CD14-positive monocyte (primary cell): Measurements from ENCODE around the gene CERS4. TPM values are rescaled to one million over a fixed set of nuclear protein-coding genes. Genes with fewer than 3 reads are reported as not detected.

Experiments
- DNase-seq, 3 donors: peaks; one replicate each; pipeline ENCODE4 v3.0.0-alpha.2; 2011 to 2022
- H2AFZ ChIP-seq: 2 replicates; pipeline ENCODE4 v1.6.0; 2012; ENCODE audit warnings: mild to moderate bottlenecking, low read depth, low read length, inconsistent platforms; ENCODE audit not compliant: insufficient read depth, poor library complexity, severe bottlenecking
- H3K27ac ChIP-seq, 2 donors: 1 replicate in 1 of 2; 2 replicates in 1 of 2; pipeline ENCODE4 v1.5.1; 2012 to 2013; ENCODE audit warnings: low read length in 2 of 2, control low read depth in 1 of 2, inconsistent platforms in 1 of 2, low read depth in 1 of 2, mild to moderate bottlenecking in 1 of 2
- H3K27me3 ChIP-seq, 2 donors: one replicate each; pipeline versions ENCODE4 v1.6.0 to v1.6.1; 2011 to 2013; ENCODE audit warnings: low read length in 2 of 2; ENCODE audit not compliant: control insufficient read depth in 2 of 2, insufficient read depth in 2 of 2
- H3K36me3 ChIP-seq, 2 donors: replicated peaks in 1 of 2; 1 replicate in 1 of 2; 2 replicates in 1 of 2; pipeline versions ENCODE4 v1.5.1 to v1.6.1; 2012 to 2013; ENCODE audit warnings: low read length in 2 of 2, control low read depth in 1 of 2, inconsistent platforms in 1 of 2, mild to moderate bottlenecking in 1 of 2; ENCODE audit not compliant: insufficient read depth in 2 of 2, control insufficient read depth in 1 of 2
- H3K4me1 ChIP-seq, 2 donors: 1 replicate in 1 of 2; 2 replicates in 1 of 2; pipeline versions ENCODE4 v1.5.1 to v1.6.1; 2012 to 2013; ENCODE audit warnings: low read length in 2 of 2, control low read depth in 1 of 2, inconsistent platforms in 1 of 2, mild to moderate bottlenecking in 1 of 2, moderate library complexity in 1 of 2; ENCODE audit not compliant: insufficient read depth in 2 of 2, control insufficient read depth in 1 of 2
- H3K4me2 ChIP-seq: replicated peaks from 2 replicates; pipeline ENCODE3; 2012; ENCODE audit warnings: low read length, moderate library complexity, mild to moderate bottlenecking; ENCODE audit not compliant: poor library complexity, severe bottlenecking; ENCODE audit errors: extremely low read depth
- H3K4me3 ChIP-seq, 3 experiments: fragments of 200-600 bp in 1 of 3; sonication (generic) in 1 of 3; replicated peaks in 1 of 3; 1 replicate in 2 of 3; 2 replicates in 1 of 3; pipeline ENCODE4 v1.5.1; 2011 to 2013; ENCODE audit warnings: low read length in 3 of 3, mild to moderate bottlenecking in 3 of 3, control low read depth in 2 of 3, low read depth in 2 of 3, inconsistent platforms in 1 of 3, moderate library complexity in 1 of 3
- H3K79me2 ChIP-seq: 2 replicates; pipeline ENCODE4 v1.6.0; 2012; ENCODE audit warnings: mild to moderate bottlenecking, control low read depth, inconsistent platforms, low read length, moderate library complexity; ENCODE audit not compliant: insufficient read depth
- H3K9ac ChIP-seq: 2 replicates; pipeline ENCODE4 v1.6.0; 2017; ENCODE audit warnings: low read length, mild to moderate bottlenecking; ENCODE audit not compliant: insufficient read depth, poor library complexity, severe bottlenecking
- H3K9me3 ChIP-seq, 2 donors: replicated peaks in 1 of 2; 1 replicate in 1 of 2; 2 replicates in 1 of 2; pipeline versions ENCODE4 v1.5.1 to v1.6.1; 2012 to 2013; ENCODE audit warnings: low read length in 2 of 2, control low read depth in 1 of 2; ENCODE audit not compliant: control insufficient read depth in 1 of 2, insufficient read depth in 1 of 2
- H4K20me1 ChIP-seq: 2 replicates; pipeline ENCODE4 v1.6.0; 2012; ENCODE audit warnings: mild to moderate bottlenecking, low read length, control low read depth, moderate library complexity; ENCODE audit not compliant: insufficient read depth
- H3K27ac Mint-ChIP-seq, 7 donors: one replicate each; pipeline ENCODE4 v1.8.0; 2020; ENCODE audit warnings: mild to moderate bottlenecking in 7 of 7, mixed read lengths in 7 of 7, moderate library complexity in 6 of 7, inconsistent platforms in 2 of 7
- H3K27me3 Mint-ChIP-seq, 3 donors: one replicate each; pipeline ENCODE4 v1.8.0; 2021 to 2022; ENCODE audit warnings: low read depth in 3 of 3, mild to moderate bottlenecking in 3 of 3, mixed read lengths in 3 of 3, moderate library complexity in 3 of 3, inconsistent platforms in 1 of 3
- H3K36me3 Mint-ChIP-seq, 2 donors: one replicate each; pipeline ENCODE4 v1.8.0; 2020; ENCODE audit warnings: mixed read lengths in 2 of 2, inconsistent platforms in 1 of 2, mild to moderate bottlenecking in 1 of 2
- H3K4me1 Mint-ChIP-seq: one replicate; pipeline ENCODE4 v1.8.0; 2020; ENCODE audit warnings: mild to moderate bottlenecking, mixed read lengths
- H3K4me3 Mint-ChIP-seq, 2 donors: one replicate each; pipeline ENCODE4 v1.8.0; 2020; ENCODE audit warnings: mild to moderate bottlenecking in 2 of 2, mixed read lengths in 2 of 2, moderate library complexity in 1 of 2
- H3K9me3 Mint-ChIP-seq, 7 donors: one replicate each; pipeline ENCODE4 v1.8.0; 2020 to 2022; ENCODE audit warnings: mixed read lengths in 7 of 7, mild to moderate bottlenecking in 6 of 7, moderate library complexity in 6 of 7, inconsistent platforms in 2 of 7
- WGBS: methylation state at CpG from one replicate; pipeline ENCODE4 v1.1.5; 2013; ENCODE audit warnings: missing lambda C conversion rate; ENCODE audit not compliant: insufficient coverage; 5-methylcytosine and 5-hydroxymethylcytosine counted together
- intact Hi-C, 2 donors: fragments of 100-400 bp; cut with micrococcal nuclease; formaldehyde crosslinking; loops; one replicate each; pipeline versions ENCODE4 v1.15.0 to v1.15.1; 2023
- polyA plus RNA-seq, 3 donors: library from polyadenylated mRNA; depleted of rRNA in 1 of 3; unstranded in 2 of 3; stranded (reverse) in 1 of 3; fragments of 300-500 nt in 2 of 3; fragments of >200 nt in 1 of 3; fragmentation: Illumina TruSeq in 2 of 3; gene quantifications; 1 replicate in 2 of 3; 2 replicates in 1 of 3; pipeline ENCODE4 v1.2.3, GENCODE V29; 2012 to 2021
- TF ChIP-seq, protein P1 (sequence below): fragments of 200-600 bp; IDR thresholded peaks from one replicate; pipeline ENCODE4 v1.8.0; 2022; ENCODE audit warnings: antibody characterized with exemption, mild to moderate bottlenecking

Gene CERS4
- polyA plus RNA-seq, 3 donors = 11.4 to 12.1 (median 12.0) TPM

DNA sequence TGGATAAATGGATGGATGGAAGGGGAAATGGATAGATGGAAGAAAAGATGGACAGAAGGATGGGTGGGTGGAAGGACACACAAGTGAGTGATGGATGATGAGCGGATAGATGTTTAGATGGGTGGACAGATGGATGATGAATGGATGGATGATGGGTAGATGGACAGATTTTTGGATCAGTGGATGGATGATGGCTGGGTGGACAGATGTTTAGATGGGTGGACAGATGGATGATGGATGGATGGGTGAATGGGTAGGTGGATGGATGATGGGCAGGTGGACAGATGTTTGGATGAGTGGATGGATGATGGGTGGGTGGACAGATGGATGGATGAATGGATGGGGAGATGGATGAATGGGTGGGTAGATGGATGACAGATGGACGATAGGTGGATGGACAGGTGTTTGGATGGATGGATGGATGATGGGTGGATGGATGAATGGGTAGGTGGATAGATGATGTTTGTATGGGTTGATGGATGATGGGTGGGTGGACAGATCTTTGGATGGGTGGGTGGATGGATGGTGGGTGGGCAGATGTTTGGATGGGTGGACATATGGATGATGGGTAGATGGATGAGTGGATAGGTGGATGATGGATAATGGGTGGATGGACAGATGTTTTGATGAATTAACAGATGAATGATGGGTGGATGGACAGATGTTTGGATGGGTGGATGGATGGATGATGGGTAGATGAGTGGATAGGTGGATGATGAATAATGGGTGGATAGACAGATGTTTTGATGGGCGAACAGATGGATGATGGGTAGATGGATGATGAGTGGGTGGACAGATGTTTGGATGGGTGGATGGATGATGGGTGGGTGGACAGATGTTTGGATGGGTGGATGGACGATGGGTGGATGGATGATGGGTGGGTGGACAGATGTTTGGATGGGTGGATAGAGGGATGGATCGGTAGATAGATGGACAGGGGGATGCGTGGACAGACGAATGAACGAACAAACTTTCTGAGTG lies 39.5 kb downstream of the CERS4 start:
- H3K27me3 ChIP-seq = peaks cover 0 to 8% of the 10 kb centered on the region in 2 donors
- Mint-ChIP-seq H3K9me3 (peaks cover 3 to 10% (median 6%) of the 10 kb centered on the region in 7 donors), H3K36me3 (peaks cover 3% of the 10 kb centered on the region in 2 donors), H3K27ac (no peak overlapping the region), H3K4me3 (peak overlapping the region in 1 of 2 donors; percentile 1), H3K4me1 (peaks cover 9% of the 10 kb centered on the region), H3K27me3 (peaks cover 19 to 33% (median 31%) of the 10 kb centered on the region in 3 donors)
- peaks cover 0 to 5% of the 10 kb centered on the region in 2 donors for H3K9me3 ChIP-seq
- H2AFZ ChIP-seq = no peak overlapping the region
- no peak for DNase-seq
- no peak overlapping the region for H3K27ac ChIP-seq
- H3K4me3 ChIP-seq = no peak overlapping the region
- no peaks in the 10 kb centered on the region for H3K36me3 ChIP-seq
- WGBS = 97% methylated on average over 8 of the region's 8 CpGs
- no peaks in the 10 kb centered on the region for H4K20me1 ChIP-seq
- H3K9ac ChIP-seq = no peak overlapping the region
- intact Hi-C loops = no loop called here
- H3K79me2 ChIP-seq = no peaks in the 10 kb centered on the region
- H3K4me1 ChIP-seq = peaks cover 5 to 8% of the 10 kb centered on the region in 2 donors
- no peak overlapping the region for H3K4me2 ChIP-seq
- TF ChIP-seq, protein P1, sequence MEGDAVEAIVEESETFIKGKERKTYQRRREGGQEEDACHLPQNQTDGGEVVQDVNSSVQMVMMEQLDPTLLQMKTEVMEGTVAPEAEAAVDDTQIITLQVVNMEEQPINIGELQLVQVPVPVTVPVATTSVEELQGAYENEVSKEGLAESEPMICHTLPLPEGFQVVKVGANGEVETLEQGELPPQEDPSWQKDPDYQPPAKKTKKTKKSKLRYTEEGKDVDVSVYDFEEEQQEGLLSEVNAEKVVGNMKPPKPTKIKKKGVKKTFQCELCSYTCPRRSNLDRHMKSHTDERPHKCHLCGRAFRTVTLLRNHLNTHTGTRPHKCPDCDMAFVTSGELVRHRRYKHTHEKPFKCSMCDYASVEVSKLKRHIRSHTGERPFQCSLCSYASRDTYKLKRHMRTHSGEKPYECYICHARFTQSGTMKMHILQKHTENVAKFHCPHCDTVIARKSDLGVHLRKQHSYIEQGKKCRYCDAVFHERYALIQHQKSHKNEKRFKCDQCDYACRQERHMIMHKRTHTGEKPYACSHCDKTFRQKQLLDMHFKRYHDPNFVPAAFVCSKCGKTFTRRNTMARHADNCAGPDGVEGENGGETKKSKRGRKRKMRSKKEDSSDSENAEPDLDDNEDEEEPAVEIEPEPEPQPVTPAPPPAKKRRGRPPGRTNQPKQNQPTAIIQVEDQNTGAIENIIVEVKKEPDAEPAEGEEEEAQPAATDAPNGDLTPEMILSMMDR = no peak

DNA sequence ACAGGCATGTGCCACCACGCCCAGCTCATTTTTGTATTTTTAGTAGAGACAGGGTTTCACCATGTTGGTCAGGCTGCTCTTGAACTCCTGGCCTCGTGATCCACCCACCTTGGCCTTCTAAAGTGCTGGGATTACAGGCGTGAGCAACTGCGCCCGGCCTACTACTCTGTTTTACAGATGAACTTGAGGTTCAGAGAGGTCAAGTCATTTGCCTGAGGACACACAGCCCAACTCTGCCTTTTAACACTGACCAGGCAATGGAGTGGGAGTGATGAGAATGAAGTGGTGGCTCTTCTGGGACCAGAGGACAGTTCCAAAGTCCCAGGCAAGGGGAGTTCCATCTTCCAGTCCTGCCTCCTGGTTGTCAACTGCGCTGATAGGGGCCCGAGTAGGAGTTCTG lies 41.4 kb downstream of the CERS4 start:
- Histone ChIP-seq H3K36me3 (no peaks in the 10 kb centered on the region), H3K27me3 (peaks cover 0 to 4% of the 10 kb centered on the region in 2 donors), H3K4me1 (no peaks in the 10 kb centered on the region), H3K4me2 (no peak overlapping the region), H4K20me1 (no peaks in the 10 kb centered on the region), H3K9me3 (no peaks in the 10 kb centered on the region), H3K27ac (no peak overlapping the region), H3K9ac (no peak overlapping the region), H3K4me3 (no peak overlapping the region), H3K79me2 (no peaks in the 10 kb centered on the region), H2AFZ (no peak overlapping the region)
- Mint-ChIP-seq H3K27me3 (peaks cover 21 to 26% (median 23%) of the 10 kb centered on the region in 3 donors), H3K4me1 (no peaks in the 10 kb centered on the region), H3K9me3 (peaks cover 0 to 2% (median 2%) of the 10 kb centered on the region in 7 donors), H3K4me3 (no peak overlapping the region), H3K27ac (peak overlapping the region in 1 of 7 donors; percentile 15), H3K36me3 (no peaks in the 10 kb centered on the region)
- DNase-seq = no peak
- TF ChIP-seq, protein P1 = no peak
- 91% methylated on average over 7 of the region's 7 CpGs for WGBS
- intact Hi-C loops = loop anchor here (10.0 kb wide), 2 partner anchors 236 to 306 kb away; partner anchors contain the start of gene TIMM44 (in 2 of the 2)
